GM18502 (cell line): ENCODE data around the gene ABHD8.

Experiments used
- ATAC-seq: cut with Tn5 transposase; IDR thresholded peaks from one replicate; pipeline ENCODE4 v1.9.1; 2021; ENCODE audit warnings: mild to moderate bottlenecking; ENCODE audit not compliant: unreplicated experiment, poor library complexity

The ABHD8 gene

GRCh38 chr19:17321655-17322489, 18.6 kb upstream of the ABHD8 start:
- no peak for ATAC-seq

- ATAC-seq, result no peak
These were observed 17.2 kb upstream of the ABHD8 start for GRCh38 chr19:17320435-17320834.

DNA sequence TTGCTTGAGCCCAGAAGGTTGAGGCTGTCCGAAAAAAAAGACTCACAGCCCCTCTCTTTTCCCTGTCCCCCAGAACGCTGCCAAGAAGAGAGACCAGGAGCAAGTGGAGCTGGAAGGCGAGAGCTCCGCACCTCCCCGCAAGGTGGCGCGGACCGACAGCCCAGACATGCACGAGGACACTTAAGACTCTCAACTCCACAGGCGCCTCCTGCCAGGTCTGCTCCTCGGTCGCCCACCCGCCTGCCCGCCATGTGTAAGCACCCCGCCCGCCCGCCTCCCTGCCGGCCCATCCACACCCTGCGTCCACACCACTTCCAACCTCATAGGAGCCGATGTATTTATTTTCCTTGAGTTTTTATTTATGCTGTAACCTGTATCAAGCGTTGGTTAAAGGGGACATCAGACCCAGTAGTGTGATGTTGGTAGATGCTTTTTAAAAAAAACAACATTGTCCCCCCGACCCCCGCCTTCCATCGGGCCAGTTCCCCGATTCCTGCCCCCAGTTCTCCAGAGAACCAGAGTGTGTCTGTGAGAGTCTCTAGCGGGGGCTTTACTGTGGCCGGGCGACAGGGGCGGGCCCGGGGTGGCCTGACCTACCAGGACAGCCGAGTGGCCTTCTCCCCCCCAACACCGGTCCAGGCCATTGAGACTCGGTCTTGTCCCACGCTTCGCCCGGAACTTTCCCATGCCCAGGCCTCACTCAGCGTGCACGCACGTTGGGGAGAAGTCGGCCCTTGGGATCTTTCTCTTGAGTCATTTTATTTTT, 16.4 kb upstream of the ABHD8 start:
- ATAC-seq, result no peak

GRCh38 chr19:17318966-17319365, 15.7 kb upstream of the ABHD8 start:
- ATAC-seq, result no peak

- ATAC-seq, result no peak
These were observed 10.9 kb upstream of the ABHD8 start for GRCh38 chr19:17314007-17314593.

- ATAC-seq, result no peak
These were observed 9.2 kb upstream of the ABHD8 start for GRCh38 chr19:17312189-17313113.

- no peak for ATAC-seq
These were observed 8.4 kb upstream of the ABHD8 start for GRCh38 chr19:17311455-17312188.

DNA sequence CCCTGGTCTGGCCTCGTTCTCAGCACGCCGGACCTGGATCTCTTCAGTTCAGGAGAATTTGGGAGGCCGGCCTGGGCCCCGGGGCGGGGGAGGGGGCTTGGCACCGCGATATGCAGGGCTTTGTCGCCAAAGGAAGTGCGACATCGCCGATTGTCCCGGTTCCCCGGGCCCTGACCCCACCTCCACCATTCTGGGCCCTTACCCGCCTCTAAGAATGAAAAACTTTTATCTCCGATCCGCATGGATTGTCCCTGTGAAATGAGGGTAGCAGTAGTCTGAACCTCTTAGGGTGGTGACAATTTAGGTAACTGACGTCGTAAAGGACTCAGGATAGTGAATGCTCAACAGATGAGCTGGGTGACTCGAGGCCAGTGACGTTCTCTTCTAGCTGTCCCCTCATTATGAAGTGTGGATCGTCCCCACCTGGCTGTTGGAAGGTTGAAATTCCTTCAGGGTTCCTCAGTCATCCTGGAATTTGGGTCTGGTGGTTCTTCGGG, 6.8 kb upstream of the ABHD8 start:
- no peak for ATAC-seq

DNA sequence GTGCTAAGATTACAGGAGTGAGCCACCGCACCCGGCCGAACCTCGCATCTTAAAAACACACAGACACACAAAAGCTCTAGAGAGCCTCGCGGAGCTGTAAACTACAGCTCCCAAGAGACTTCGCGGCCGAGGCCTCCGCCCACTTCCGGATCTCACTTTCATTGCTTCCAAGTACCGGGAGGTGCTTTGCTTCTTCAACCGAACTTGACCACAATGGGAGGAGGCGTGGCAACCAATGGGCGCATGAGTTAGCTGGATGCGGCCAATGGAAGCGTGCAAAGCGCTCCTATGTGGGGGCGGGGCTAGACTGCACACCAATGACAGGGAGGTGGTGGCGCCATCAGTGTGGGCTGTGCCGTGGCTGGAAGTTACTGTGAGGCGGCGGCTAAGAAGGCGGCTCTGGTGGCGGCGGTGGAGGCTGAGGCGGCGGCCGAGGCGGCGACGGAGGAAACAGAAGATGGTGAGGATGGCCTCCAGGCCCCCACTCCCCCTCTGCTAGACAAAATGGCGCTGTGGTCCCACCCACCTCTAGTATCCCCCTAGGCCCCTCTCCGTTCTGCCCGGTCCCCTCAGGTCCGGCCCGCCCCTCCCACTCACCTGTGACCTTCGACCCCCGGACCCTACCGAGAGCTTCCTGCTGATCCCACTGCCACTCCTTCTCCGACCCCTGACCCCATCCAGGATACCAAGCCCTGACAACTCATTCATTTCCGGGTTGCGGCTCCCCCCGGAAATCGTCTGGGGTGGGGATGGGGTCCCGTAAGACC, 6.2 kb upstream of the ABHD8 start, which contains the start of gene DDA1:
Gene DDA1 (plus strand): TSS at position 366 of the 767 bp plus-strand sequence. CDS start 92 bp downstream, at position 458.
- ATAC-seq, result peak; percentile 60

DNA sequence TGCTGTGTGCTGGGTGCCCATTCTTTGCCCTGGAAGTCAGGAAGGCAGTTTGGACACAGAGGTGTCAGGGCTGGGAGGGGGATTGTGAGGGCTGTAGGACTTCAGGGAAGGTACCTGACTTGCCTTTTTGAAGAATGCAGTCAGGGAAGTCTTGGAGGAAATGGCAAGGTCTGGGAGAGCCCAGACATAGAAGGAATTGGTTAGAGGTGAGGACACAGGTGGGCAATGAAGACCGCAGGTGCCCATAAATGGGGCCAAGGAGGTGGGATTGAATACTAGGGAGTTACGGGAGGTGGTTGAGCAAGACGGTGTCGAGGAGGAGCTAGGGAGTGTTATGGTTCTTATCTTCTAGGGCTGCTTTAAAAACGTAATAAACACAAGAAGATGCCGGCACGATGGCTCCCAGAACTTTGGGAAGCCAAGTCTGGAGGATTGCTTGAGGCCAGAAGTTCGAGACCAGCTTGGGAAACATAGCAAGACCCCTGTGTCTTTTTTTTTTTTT, 4.7 kb upstream of the ABHD8 start:
- no peak for ATAC-seq

GRCh38 chr19:17306285-17306714, 3.1 kb upstream of the ABHD8 start:
- no peak for ATAC-seq

- ATAC-seq, result peak; percentile 58
These were observed 2.5 kb upstream of the ABHD8 start, which contains the start of gene MRPL34 for GRCh38 chr19:17305517-17306284. MRPL34 (plus strand) TSS chr19:17305872; CDS start chr19:17305893, 21 bp downstream.

DNA sequence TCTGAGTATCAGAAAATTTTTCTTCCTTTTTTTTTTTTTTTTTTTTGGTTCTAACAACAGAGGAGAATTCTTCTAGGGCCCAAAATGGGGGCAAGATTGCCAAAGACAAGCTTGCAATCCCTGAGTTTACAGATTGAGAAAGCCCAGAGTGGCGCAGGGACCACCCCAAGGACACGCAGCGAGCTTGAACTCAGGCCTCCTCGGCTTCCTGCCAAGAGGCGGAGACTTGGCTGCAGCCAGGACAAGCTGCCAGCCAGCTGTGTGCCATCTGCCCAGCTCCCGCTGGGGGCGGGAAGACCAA, 1.9 kb upstream of the ABHD8 start:
- ATAC-seq, result no peak

DNA sequence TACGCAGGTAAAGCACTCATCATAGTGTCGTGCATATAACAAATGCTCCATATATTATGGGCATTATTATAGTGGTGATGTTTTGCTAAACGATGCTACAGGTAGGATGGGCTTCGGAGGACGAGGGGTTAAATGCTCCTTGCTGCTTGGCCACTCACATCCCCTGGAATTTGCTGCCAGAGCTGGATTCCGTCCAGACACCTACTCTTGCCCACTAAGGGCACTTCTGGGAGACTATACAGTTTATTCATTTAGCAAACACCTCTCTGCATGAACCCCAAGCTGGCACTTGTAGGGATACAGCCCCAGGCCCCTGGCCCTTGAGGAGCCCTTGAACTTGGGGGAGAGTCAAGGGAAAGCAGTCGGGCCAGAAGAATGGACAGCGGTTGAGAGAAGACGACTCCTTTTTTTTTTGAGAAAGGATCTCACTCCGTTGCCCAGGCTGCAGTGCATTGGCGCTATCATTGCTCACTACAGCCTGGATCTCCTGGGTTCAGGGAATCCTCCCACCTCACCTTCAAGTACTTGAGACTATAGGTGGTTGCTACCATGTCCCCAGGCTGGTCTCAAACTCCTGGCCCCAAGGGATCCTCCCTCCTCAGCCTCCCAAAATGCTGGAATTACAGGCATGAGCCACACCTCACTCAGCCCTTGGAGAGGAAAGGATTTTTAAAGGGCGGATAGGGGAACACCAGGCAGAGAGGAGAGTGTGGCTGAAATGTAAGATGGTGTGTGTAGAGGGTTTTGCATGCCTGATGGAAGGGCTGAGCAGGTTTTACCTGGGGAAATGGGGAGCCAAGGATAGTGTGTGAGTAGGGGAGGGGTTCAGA, 1.4 kb upstream of the ABHD8 start:
- ATAC-seq, result no peak

- no peak for ATAC-seq
These were observed 679 bp upstream of the ABHD8 start for GRCh38 chr19:17303940-17304267.

DNA sequence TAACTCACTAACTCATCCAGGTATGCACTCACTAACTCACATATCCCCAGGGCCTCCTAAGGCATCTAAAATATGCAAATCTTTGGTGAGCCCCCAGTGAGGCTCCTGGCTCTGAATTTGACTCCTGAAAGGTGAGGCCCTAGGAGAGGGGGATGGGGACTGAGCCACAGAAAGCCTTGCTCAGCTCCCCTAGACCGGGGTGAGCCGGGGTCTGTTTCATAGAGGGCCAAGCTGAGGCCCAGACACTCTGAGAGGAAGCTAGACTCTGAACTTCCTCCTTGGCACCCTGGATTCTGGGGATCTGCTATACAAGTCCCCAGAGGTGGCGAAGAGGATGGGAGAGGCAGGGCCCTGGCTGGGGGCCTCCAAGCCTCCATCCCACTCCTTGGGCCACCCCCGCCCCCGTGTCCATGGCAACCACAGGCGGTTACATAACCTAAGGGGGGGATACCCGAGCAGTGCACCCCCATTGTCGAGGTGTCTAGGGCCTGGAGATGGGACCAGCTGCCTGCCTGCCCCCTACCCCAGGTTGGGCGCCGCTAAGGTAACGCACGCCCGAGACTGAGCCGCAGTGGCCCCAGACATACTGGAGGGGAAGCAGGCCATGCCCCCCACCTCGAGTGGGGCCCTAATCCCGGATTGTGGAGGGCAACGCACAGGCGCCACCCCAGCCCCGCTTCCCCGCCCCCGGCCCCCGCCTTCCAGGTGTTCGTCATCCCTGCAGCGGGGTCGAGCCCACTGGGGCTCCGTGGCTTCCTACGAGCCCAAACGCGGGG, 646 bp downstream of the ABHD8 start:
- no peak for ATAC-seq
